HG03354 (cell line): Measurements from ENCODE around the gene CREG2.

Experiments used
- ATAC-seq: cut with Tn5 transposase; IDR thresholded peaks from one replicate; pipeline ENCODE4 v1.9.1; 2021; ENCODE audit warnings: mild to moderate bottlenecking; ENCODE audit not compliant: unreplicated experiment, poor library complexity, severe bottlenecking

The CREG2 gene

GRCh38 chr2:101410746-101411145 lies 23.4 kb upstream of the CREG2 start:
- no peak for ATAC-seq

GRCh38 chr2:101410114-101410513 lies 22.8 kb upstream of the CREG2 start:
- no peak for ATAC-seq

- no peak for ATAC-seq
Measured at GRCh38 chr2:101409699-101410098, 22.4 kb upstream of the CREG2 start.

- ATAC-seq = no peak
Measured at GRCh38 chr2:101408925-101409324, 21.6 kb upstream of the CREG2 start.

- no peak for ATAC-seq
Measured at GRCh38 chr2:101405351-101405899, 18.1 kb upstream of the CREG2 start.

GRCh38 chr2:101403745-101404144 lies 16.4 kb upstream of the CREG2 start:
- no peak for ATAC-seq

GRCh38 chr2:101402630-101403029 lies 15.3 kb upstream of the CREG2 start:
- ATAC-seq = no peak

GRCh38 chr2:101401906-101402305 lies 14.6 kb upstream of the CREG2 start:
- no peak for ATAC-seq

GRCh38 chr2:101401326-101401665 lies 14.0 kb upstream of the CREG2 start:
- ATAC-seq = no peak

- ATAC-seq = no peak
Measured at GRCh38 chr2:101400506-101401325, 13.4 kb upstream of the CREG2 start.

GRCh38 chr2:101400048-101400447 lies 12.7 kb upstream of the CREG2 start:
- no peak for ATAC-seq

GRCh38 chr2:101399021-101399799 lies 11.9 kb upstream of the CREG2 start:
- no peak for ATAC-seq

- ATAC-seq = no peak
Measured at GRCh38 chr2:101398116-101398821, 11.0 kb upstream of the CREG2 start.

GRCh38 chr2:101396316-101396717 lies 9.0 kb upstream of the CREG2 start:
- ATAC-seq = no peak

- ATAC-seq = no peak
Measured at GRCh38 chr2:101395545-101396315, 8.4 kb upstream of the CREG2 start.

- ATAC-seq = no peak
Measured at GRCh38 chr2:101388232-101388631, 929 bp upstream of the CREG2 start.

- no peak for ATAC-seq
Measured at GRCh38 chr2:101386599-101387150, 628 bp downstream of the CREG2 start.

GRCh38 chr2:101383016-101383541 lies 4.2 kb downstream of the CREG2 start:
- ATAC-seq = no peak

- no peak for ATAC-seq
Measured at GRCh38 chr2:101382442-101382841, 4.9 kb downstream of the CREG2 start.
